Trophoblast cell (in vitro differentiated cells and primary cell): ENCODE results near the gene CEACAM4.

ENCODE experiments used
- DNase-seq, 2 donors: peaks; one replicate each; pipeline ENCODE4 v3.0.0-alpha.2; 2016
- H2AFZ ChIP-seq: 2 replicates; pipeline ENCODE4 v1.6.1; 2013; ENCODE audit warnings: low read length, moderate library complexity, mild to moderate bottlenecking; ENCODE audit not compliant: insufficient read depth, poor library complexity
- H2AK5ac ChIP-seq: 2 replicates; pipeline ENCODE4 v1.6.1; 2013; ENCODE audit warnings: mild to moderate bottlenecking, low read length
- H2BK120ac ChIP-seq: 2 replicates; pipeline ENCODE4 v1.6.1; 2013; ENCODE audit warnings: low read length, mild to moderate bottlenecking, moderate library complexity; ENCODE audit not compliant: insufficient read depth, poor library complexity
- H2BK12ac ChIP-seq: 2 replicates; pipeline ENCODE4 v1.6.1; 2013; ENCODE audit warnings: mild to moderate bottlenecking, low read length, moderate library complexity
- H2BK5ac ChIP-seq: 2 replicates; pipeline ENCODE4 v1.6.1; 2013; ENCODE audit warnings: low read length, low read depth, moderate library complexity, mild to moderate bottlenecking; ENCODE audit not compliant: poor library complexity
- H3K14ac ChIP-seq: 2 replicates; pipeline ENCODE4 v1.6.1; 2013; ENCODE audit warnings: mild to moderate bottlenecking, low read length
- H3K18ac ChIP-seq: 2 replicates; pipeline ENCODE4 v1.6.1; 2013; ENCODE audit warnings: mild to moderate bottlenecking, low read length
- H3K23ac ChIP-seq: 2 replicates; pipeline ENCODE4 v1.6.1; 2013; ENCODE audit warnings: low read length
- H3K27ac ChIP-seq: 2 replicates; pipeline ENCODE4 v1.5.1; 2013; ENCODE audit warnings: low read depth, mild to moderate bottlenecking, inconsistent platforms, low read length, moderate library complexity
- H3K27me3 ChIP-seq: 2 replicates; pipeline ENCODE4 v1.6.1; 2013; ENCODE audit warnings: inconsistent platforms, mild to moderate bottlenecking, low read length, moderate library complexity; ENCODE audit not compliant: insufficient read depth
- H3K36me3 ChIP-seq, 2 experiments: 1 replicate in 1 of 2; 2 replicates in 1 of 2; pipeline ENCODE4 v1.6.1; 2013; ENCODE audit warnings: low read length in 2 of 2, mild to moderate bottlenecking in 2 of 2, moderate library complexity in 1 of 2; ENCODE audit not compliant: insufficient read depth in 2 of 2, control insufficient read depth in 1 of 2
- H3K4ac ChIP-seq: 2 replicates; pipeline ENCODE4 v1.6.1; 2013; ENCODE audit warnings: low read depth, mild to moderate bottlenecking, low read length, moderate library complexity
- H3K4me1 ChIP-seq, 2 experiments: 1 replicate in 1 of 2; 2 replicates in 1 of 2; pipeline ENCODE4 v1.6.1; 2013; ENCODE audit warnings: low read length in 2 of 2, mild to moderate bottlenecking in 2 of 2, moderate library complexity in 1 of 2; ENCODE audit not compliant: insufficient read depth in 2 of 2, control insufficient read depth in 1 of 2
- H3K4me2 ChIP-seq: 2 replicates; pipeline ENCODE4 v1.6.1; 2013; ENCODE audit warnings: inconsistent platforms, mild to moderate bottlenecking, low read length, moderate library complexity
- H3K4me3 ChIP-seq: 2 replicates; pipeline ENCODE4 v1.5.1; 2013; ENCODE audit warnings: mild to moderate bottlenecking, low read depth, low read length, inconsistent platforms
- H3K79me1 ChIP-seq: one replicate; pipeline ENCODE4 v1.6.1; 2013; ENCODE audit warnings: low read length
- H3K79me2 ChIP-seq: 2 replicates; pipeline ENCODE4 v1.6.1; 2013; ENCODE audit warnings: low read length, mild to moderate bottlenecking; ENCODE audit not compliant: control insufficient read depth, insufficient read depth, poor library complexity
- H3K9ac ChIP-seq: 2 replicates; pipeline ENCODE4 v1.6.1; 2013; ENCODE audit warnings: mild to moderate bottlenecking, low read length
- H3K9me3 ChIP-seq: 2 replicates; pipeline ENCODE4 v1.6.1; 2013; ENCODE audit warnings: low read depth, mild to moderate bottlenecking, control low read depth, inconsistent platforms, low read length; ENCODE audit not compliant: insufficient read depth
- H4K12ac ChIP-seq: 2 replicates; pipeline ENCODE4 v1.6.1; 2013; ENCODE audit warnings: low read depth, mild to moderate bottlenecking, low read length, moderate library complexity
- H4K8ac ChIP-seq: 2 replicates; pipeline ENCODE4 v1.6.1; 2013; ENCODE audit warnings: low read depth, mild to moderate bottlenecking, low read length, moderate library complexity
- H4K91ac ChIP-seq: one replicate; pipeline ENCODE4 v1.6.1; 2013; ENCODE audit warnings: low read depth, mild to moderate bottlenecking, low read length, moderate library complexity
- WGBS: extraction: QIAGEN DNeasy Blood & Tissue Kit; methylation state at CpG from one replicate; pipeline ENCODE4 v1.1.7; 2013; ENCODE audit warnings: missing lambda C conversion rate; ENCODE audit not compliant: insufficient read length, insufficient coverage; ENCODE audit errors: extremely low coverage; 5-methylcytosine and 5-hydroxymethylcytosine counted together

Gene CEACAM4

GRCh38 chr19:41606215-41606837 is 20.5 kb downstream of the CEACAM4 start:
- Histone ChIP-seq H3K18ac (no peak overlapping the region), H4K12ac (no peak overlapping the region), H3K4me1 (no peaks in the 10 kb centered on the region), H3K79me2 (no peaks in the 10 kb centered on the region), H3K27ac (no peak overlapping the region), H3K14ac (no peak overlapping the region), H3K27me3 (no peaks in the 10 kb centered on the region), H3K9ac (no peak overlapping the region), H3K9me3 (peaks cover 28% of the 10 kb centered on the region), H2BK120ac (no peak overlapping the region), H2AK5ac (no peak overlapping the region), H3K4me2 (no peak overlapping the region), H4K8ac (no peak overlapping the region), H2BK5ac (no peak overlapping the region), H3K4ac (no peak overlapping the region), H3K36me3 (no peaks in the 10 kb centered on the region), H3K79me1 (no peaks in the 10 kb centered on the region), H2BK12ac (no peak overlapping the region), H2AFZ (no peak overlapping the region), H3K23ac (no peak overlapping the region), H4K91ac (no peak overlapping the region), H3K4me3 (no peak overlapping the region)
- no CpG with 5 or more reads among the region's 5 CpGs for WGBS
- no peak for DNase-seq

- no peaks in the 10 kb centered on the region for H3K27me3 ChIP-seq
- H2AK5ac ChIP-seq = no peak overlapping the region
- H2BK5ac ChIP-seq = no peak overlapping the region
- H3K79me2 ChIP-seq = no peaks in the 10 kb centered on the region
- H2BK12ac ChIP-seq = no peak overlapping the region
- H3K79me1 ChIP-seq = no peaks in the 10 kb centered on the region
- H2AFZ ChIP-seq = no peak overlapping the region
- no peaks in the 10 kb centered on the region for H3K4me1 ChIP-seq
- H3K27ac ChIP-seq = no peak overlapping the region
- H3K4me3 ChIP-seq = no peak overlapping the region
- no peak overlapping the region for H3K4ac ChIP-seq
- H4K91ac ChIP-seq = no peak overlapping the region
- H3K4me2 ChIP-seq = no peak overlapping the region
- H4K8ac ChIP-seq = no peak overlapping the region
- peaks cover 32% of the 10 kb centered on the region for H3K9me3 ChIP-seq
- H4K12ac ChIP-seq = no peak overlapping the region
- no peak overlapping the region for H3K23ac ChIP-seq
- no CpG with 5 or more reads among the region's 3 CpGs for WGBS
- no peaks in the 10 kb centered on the region for H3K36me3 ChIP-seq
- no peak overlapping the region for H3K9ac ChIP-seq
- no peak overlapping the region for H2BK120ac ChIP-seq
- no peak overlapping the region for H3K18ac ChIP-seq
- no peak overlapping the region for H3K14ac ChIP-seq
- no peak for DNase-seq
Observed at GRCh38 chr19:41604831-41605230, 22.0 kb downstream of the CEACAM4 start.

- WGBS = no CpG with 5 or more reads among the region's 4 CpGs
- Histone ChIP-seq H2AK5ac (no peak overlapping the region), H4K8ac (no peak overlapping the region), H3K27me3 (no peaks in the 10 kb centered on the region), H3K9me3 (peaks cover 30% of the 10 kb centered on the region), H3K4me1 (no peaks in the 10 kb centered on the region), H2BK120ac (no peak overlapping the region), H3K27ac (no peak overlapping the region), H3K79me2 (no peaks in the 10 kb centered on the region), H3K23ac (no peak overlapping the region), H3K4me3 (no peak overlapping the region), H2AFZ (no peak overlapping the region), H3K79me1 (no peaks in the 10 kb centered on the region), H3K9ac (no peak overlapping the region), H2BK12ac (no peak overlapping the region), H4K12ac (no peak overlapping the region), H3K4ac (no peak overlapping the region), H3K36me3 (no peaks in the 10 kb centered on the region), H3K18ac (no peak overlapping the region), H3K14ac (no peak overlapping the region), H4K91ac (no peak overlapping the region), H2BK5ac (no peak overlapping the region), H3K4me2 (no peak overlapping the region)
- no peak for DNase-seq
Observed at GRCh38 chr19:41601771-41602170, 25.1 kb downstream of the CEACAM4 start.

- Histone ChIP-seq H3K4me1 (no peaks in the 10 kb centered on the region), H3K27me3 (no peaks in the 10 kb centered on the region), H3K36me3 (no peaks in the 10 kb centered on the region), H2AK5ac (no peak overlapping the region), H3K14ac (no peak overlapping the region), H3K18ac (no peak overlapping the region), H4K8ac (no peak overlapping the region), H2BK120ac (no peak overlapping the region), H3K79me2 (no peaks in the 10 kb centered on the region), H3K4me3 (no peak overlapping the region), H3K79me1 (no peaks in the 10 kb centered on the region), H3K23ac (no peak overlapping the region), H4K91ac (no peak overlapping the region), H3K9me3 (peaks cover 13% of the 10 kb centered on the region), H2BK5ac (no peak overlapping the region), H3K9ac (no peak overlapping the region), H2AFZ (no peak overlapping the region), H3K4me2 (no peak overlapping the region), H2BK12ac (no peak overlapping the region), H3K4ac (no peak overlapping the region), H4K12ac (no peak overlapping the region), H3K27ac (no peak overlapping the region)
- WGBS = no CpG with 5 or more reads among the region's 6 CpGs
- no peak for DNase-seq
Observed at GRCh38 chr19:41599175-41599966, 27.5 kb downstream of the CEACAM4 start.
